AG04449 (cell line): ENCODE measurements around the gene NUDCD2.

Experiments used
- CTCF ChIA-PET: fragments of 350-600 bp; formaldehyde crosslinking; extraction: SDS; loops from one replicate; lab custom pipeline; 2021; ENCODE audit warnings: antibody characterized with exemption; lab: Yijun Ruan, JAX
- POLR2A ChIA-PET: fragments of 400-600, 350-600 bp; formaldehyde crosslinking; extraction: SDS; loops from one replicate; lab custom pipeline; 2020; ENCODE audit warnings: antibody characterized with exemption, inconsistent platforms; lab: Yijun Ruan, JAX
- DNase-seq: peaks from one replicate; pipeline ENCODE4 v3.0.0-alpha.2; 2010; ENCODE audit warnings: low read depth, low spot score
- H3K4me3 ChIP-seq: 2 replicates; pipeline ENCODE4 v1.5.1; 2011; ENCODE audit warnings: low read depth, mild to moderate bottlenecking, control low read depth, low read length
- TF ChIP-seq, protein P1 (sequence below): IDR thresholded peaks from one replicate; pipeline ENCODE4 v1.5.1; 2011; ENCODE audit warnings: mild to moderate bottlenecking, moderate library complexity, low read length, control low read depth, inconsistent platforms; ENCODE audit not compliant: insufficient read depth; ENCODE audit errors: missing control alignments

NUDCD2 gene

DNA sequence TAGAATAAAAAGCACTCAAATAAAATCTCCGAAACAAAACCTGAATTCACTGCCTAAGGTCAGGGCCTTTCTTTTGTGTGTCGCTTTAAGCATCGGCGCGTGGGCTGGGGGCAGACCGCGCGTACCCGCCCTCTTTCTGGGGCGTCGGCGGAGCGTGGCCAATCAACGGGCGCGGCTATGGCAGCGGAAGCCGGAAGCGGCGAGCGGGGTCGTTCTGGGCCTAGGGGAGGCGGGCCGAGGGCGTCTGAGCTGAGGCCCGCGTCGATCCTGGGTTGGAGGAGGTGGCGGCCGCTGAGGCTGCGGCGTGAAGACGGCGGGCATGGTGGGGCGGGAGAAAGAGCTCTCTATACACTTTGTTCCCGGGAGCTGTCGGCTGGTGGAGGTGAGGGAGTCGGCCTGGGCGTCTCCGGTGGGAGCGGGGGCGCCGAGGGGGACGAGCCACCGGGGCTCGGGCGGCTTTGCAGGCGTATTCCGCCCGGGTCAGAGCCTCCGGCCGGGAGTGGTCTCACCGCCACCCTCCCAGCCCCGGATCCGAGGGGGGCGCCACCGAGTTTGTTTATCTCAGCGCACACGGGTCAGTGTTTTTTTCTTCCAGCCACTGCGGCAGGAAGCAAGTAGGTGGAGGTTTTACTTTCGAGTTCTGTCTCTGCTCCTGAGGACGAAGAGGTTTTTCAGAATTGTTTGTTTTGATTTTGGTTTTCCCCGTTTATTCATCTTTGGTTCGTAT, 45.6 kb upstream of the NUDCD2 start, which contains the start of gene MAT2B:
TSS of gene MAT2B (plus strand) at position 252 of the 727 bp plus-strand sequence. CDS start at position 320, 68 bp downstream.
- CTCF ChIA-PET = interaction anchor here (1.1 to 1.9 kb wide), 2 partner anchors 16 to 31 kb away, joined by 3 to 12 read pairs; no protein-coding TSS in a partner anchor
- TF ChIP-seq, protein P1, sequence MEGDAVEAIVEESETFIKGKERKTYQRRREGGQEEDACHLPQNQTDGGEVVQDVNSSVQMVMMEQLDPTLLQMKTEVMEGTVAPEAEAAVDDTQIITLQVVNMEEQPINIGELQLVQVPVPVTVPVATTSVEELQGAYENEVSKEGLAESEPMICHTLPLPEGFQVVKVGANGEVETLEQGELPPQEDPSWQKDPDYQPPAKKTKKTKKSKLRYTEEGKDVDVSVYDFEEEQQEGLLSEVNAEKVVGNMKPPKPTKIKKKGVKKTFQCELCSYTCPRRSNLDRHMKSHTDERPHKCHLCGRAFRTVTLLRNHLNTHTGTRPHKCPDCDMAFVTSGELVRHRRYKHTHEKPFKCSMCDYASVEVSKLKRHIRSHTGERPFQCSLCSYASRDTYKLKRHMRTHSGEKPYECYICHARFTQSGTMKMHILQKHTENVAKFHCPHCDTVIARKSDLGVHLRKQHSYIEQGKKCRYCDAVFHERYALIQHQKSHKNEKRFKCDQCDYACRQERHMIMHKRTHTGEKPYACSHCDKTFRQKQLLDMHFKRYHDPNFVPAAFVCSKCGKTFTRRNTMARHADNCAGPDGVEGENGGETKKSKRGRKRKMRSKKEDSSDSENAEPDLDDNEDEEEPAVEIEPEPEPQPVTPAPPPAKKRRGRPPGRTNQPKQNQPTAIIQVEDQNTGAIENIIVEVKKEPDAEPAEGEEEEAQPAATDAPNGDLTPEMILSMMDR = peak; percentile 65

DNA sequence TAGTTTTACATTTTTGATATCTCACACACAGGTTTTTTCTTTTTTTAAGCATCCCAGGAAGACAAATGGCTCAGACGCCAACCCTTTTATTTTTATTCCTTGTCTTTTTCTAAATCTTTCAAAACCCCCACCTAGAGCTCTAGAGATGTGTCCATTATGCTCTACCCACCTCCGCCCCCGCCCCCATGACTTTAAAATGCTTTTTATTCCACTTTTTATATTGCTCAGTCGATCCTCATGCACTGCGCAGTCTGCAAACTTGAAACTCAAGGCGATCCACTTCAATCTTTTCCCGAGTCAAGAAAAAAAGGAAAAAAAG, 45.1 kb upstream of the NUDCD2 start:
- TF ChIP-seq, protein P1 = no peak
- peak overlapping the region; percentile 78 for H3K4me3 ChIP-seq
- no peak for DNase-seq
- CTCF ChIA-PET = interaction anchor here (1.1 to 1.9 kb wide), 2 partner anchors 15 to 31 kb away, joined by 3 to 12 read pairs; no protein-coding TSS in a partner anchor
- POLR2A ChIA-PET = interaction anchor here (0.9 to 1.2 kb wide), 2 partner anchors 45 to 46 kb away, joined by 3 read pairs; partner anchors contain the start of genes HMMR and NUDCD2

More for the DNA sequence above, 45.6 kb upstream of the NUDCD2 start, which contains the start of gene MAT2B:
- no peak for DNase-seq
- POLR2A ChIA-PET = interaction anchor here (0.9 to 1.2 kb wide), 2 partner anchors 45 to 46 kb away, joined by 3 read pairs; partner anchors contain the start of genes HMMR and NUDCD2
- H3K4me3 ChIP-seq = peak within 1 kb of the TSS; percentile 78

DNA sequence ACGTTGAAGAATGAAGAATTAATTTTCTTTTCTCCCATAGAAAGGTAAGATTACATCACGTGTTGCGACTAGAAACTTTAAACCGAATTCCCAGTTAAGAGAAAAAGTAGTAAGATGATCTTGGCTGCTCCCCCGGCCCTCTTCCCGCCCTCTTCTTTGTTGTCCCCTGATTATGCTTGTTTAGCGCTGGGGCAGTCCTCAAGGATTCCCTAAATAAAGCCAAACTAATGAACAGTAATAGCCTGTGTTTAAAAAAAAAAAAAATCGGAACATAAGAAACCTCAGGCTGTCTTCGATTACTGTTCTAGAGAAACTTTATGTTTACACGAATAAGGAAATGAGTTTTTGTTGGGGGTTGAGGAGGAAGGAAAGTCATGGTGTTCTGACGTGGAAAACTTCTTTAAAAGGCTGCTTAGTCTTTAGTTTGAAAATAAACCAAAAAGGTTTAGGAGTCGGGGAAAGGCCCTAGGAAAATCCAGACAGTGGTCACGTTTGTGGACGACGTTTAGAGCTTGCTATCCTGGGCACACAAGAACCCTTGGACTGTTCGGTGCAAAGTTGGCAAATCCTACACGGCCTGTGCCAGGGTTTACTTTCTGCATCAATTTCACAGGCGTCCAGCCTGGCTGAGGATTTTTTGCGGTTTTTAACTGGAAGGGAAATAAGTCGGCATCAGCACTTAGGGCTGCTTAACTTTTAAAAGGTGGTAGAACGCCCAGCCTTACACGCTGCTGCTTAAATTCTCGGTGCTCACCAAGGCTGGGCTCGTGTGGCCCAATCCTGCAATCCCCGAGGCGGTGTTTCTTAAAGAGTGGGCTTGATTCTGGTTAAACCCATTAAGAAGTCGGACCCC, 44.4 kb upstream of the NUDCD2 start:
- POLR2A ChIA-PET = interaction anchor here (1.2 kb wide), 2 partner anchors 12 to 45 kb away, joined by 3 to 4 read pairs; no protein-coding TSS in a partner anchor
- no peak for DNase-seq
- TF ChIP-seq, protein P1 = no peak
- H3K4me3 ChIP-seq = peak overlapping the region; percentile 78
- CTCF ChIA-PET = interaction anchor here (1.4 to 2.0 kb wide), 4 partner anchors 13 to 30 kb away, joined by 3 to 12 read pairs (median 7); no protein-coding TSS in a partner anchor

DNA sequence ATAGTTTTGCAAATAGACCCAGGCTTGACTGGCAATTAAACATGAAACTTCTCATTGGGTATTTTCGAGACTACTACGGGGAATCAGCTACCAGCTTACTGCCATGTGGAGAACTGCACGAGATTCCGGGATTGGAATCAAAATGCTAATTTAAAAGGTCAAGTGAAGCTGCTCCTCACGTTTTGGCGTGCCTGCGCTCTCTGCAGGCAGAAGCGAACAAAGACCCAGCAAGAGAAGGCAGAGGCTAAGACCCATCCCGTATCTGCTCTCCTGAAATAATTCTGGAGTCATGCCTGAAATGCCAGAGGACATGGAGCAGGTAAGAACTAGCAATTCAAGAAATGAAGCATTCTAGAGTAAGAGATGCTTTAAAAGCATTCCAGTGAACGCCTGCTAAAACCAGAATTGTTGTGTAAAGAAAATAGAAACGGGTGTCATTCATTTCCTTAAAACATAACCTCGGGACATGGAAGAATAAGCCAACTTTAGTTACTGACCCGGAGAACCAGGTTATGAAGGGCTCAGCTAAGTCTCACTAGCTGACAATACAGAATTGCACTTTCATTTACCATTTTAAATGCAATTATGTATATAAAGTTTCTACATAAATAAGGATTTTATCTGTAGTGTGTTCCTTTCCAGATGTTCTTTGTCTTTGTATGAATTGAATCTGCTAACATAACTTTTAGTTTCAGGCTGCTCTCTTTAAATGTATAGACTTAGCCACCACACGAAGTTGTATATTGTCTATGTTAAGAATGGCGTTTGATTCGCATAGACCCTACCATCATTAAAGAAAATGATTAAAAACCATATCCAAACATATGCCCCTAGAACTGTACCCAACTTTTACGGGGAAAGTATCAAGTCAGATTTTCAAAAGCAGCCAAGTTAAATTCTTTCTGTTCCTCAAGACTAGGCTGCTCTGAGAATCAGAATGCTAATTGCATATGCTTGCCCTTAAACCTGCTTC, 43.5 kb upstream of the NUDCD2 start:
- peak overlapping the region; percentile 78 for H3K4me3 ChIP-seq
- ChIA-PET CTCF (interaction anchor here (1.0 to 2.0 kb wide), 5 partner anchors 12 to 30 kb away, joined by 3 to 8 read pairs (median 4); no protein-coding TSS in a partner anchor), POLR2A (interaction anchor here (1.2 kb wide), 1 partner anchor 11 kb away, joined by 4 read pairs; no protein-coding TSS in a partner anchor)
- no peak for DNase-seq
- TF ChIP-seq, protein P1 = peak; percentile 55

DNA sequence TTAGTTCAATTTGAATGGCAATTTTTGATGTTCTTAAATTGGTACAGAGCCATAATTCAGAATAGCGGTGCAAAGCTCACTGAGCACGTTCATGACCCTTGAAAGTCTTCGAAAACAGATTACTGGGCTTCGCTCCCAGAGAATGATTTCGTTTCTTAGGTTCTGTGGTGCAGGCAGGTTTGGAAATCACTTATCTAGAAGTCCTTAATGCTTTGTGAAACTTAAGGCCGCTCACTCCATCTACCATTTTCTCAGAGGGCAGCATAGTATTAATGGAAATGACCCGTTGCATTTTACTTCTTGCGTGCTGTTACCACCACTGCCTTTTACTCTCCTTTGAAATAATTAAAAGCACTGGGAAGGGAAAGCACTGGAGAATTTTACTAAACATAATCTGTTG, 42.6 kb upstream of the NUDCD2 start:
- DNase-seq = no peak
- H3K4me3 ChIP-seq = peak overlapping the region; percentile 78
- ChIA-PET CTCF (interaction anchor here (1.0 to 2.0 kb wide), 7 partner anchors 11 to 29 kb away, joined by 3 to 8 read pairs (median 4); no protein-coding TSS in a partner anchor), POLR2A (no interaction called here)
- TF ChIP-seq, protein P1 = no peak
